Measurements from ENCODE around the gene GRIN3B.

GRIN3B gene

DNA sequence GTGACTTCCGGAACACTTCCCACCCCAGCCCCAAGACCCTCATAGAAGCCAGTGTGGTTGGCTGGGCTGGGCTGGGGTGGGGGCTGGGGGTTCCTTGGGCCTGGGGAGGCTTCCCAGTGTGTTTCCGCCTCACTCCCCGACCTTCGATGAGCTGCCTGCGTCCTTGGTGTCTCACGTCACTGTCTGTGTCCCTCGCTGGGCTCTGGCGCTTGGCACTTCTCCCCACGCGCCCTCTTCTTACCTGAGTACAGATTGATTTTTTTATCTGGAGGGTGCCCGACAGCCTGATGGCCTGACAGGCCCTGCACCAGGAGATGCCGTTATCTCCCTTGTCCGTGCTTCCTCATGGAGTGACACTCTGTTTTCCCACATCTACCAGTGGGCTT lies 7.6 kb upstream of the GRIN3B start:
- H3K27ac ChIP-seq (replicated peaks): no peak overlapping the region
- TF ChIP-seq, protein P1, sequence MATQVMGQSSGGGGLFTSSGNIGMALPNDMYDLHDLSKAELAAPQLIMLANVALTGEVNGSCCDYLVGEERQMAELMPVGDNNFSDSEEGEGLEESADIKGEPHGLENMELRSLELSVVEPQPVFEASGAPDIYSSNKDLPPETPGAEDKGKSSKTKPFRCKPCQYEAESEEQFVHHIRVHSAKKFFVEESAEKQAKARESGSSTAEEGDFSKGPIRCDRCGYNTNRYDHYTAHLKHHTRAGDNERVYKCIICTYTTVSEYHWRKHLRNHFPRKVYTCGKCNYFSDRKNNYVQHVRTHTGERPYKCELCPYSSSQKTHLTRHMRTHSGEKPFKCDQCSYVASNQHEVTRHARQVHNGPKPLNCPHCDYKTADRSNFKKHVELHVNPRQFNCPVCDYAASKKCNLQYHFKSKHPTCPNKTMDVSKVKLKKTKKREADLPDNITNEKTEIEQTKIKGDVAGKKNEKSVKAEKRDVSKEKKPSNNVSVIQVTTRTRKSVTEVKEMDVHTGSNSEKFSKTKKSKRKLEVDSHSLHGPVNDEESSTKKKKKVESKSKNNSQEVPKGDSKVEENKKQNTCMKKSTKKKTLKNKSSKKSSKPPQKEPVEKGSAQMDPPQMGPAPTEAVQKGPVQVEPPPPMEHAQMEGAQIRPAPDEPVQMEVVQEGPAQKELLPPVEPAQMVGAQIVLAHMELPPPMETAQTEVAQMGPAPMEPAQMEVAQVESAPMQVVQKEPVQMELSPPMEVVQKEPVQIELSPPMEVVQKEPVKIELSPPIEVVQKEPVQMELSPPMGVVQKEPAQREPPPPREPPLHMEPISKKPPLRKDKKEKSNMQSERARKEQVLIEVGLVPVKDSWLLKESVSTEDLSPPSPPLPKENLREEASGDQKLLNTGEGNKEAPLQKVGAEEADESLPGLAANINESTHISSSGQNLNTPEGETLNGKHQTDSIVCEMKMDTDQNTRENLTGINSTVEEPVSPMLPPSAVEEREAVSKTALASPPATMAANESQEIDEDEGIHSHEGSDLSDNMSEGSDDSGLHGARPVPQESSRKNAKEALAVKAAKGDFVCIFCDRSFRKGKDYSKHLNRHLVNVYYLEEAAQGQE (IDR thresholded peaks at IDR 0.05; ENCODE audit: insufficient replicate concordance, low read depth): no peak
- TF ChIP-seq CTCF (IDR thresholded peaks at IDR 0.05; ENCODE audit: insufficient read depth, low read length) (no peak), GABPA (IDR thresholded peaks at IDR 0.05; ENCODE audit: low read depth) (no peak), SPI1 (IDR thresholded peaks at IDR 0.05; ENCODE audit: borderline replicate concordance, low read depth) (no peak), POLR2AphosphoS5 (IDR thresholded peaks at IDR 0.05; ENCODE audit: low read depth) (no peak)
- H3K4me3 ChIP-seq (replicated peaks; ENCODE audit: insufficient read depth, low read length): no peak overlapping the region
- no peak for DNase-seq (ENCODE audit: low read depth in 1 of 2, low spot score in 1 of 2)
- peaks cover 15% of the 10 kb centered on the region for H3K27me3 ChIP-seq (ENCODE audit: insufficient read depth, poor library complexity, severe bottlenecking)

DNA sequence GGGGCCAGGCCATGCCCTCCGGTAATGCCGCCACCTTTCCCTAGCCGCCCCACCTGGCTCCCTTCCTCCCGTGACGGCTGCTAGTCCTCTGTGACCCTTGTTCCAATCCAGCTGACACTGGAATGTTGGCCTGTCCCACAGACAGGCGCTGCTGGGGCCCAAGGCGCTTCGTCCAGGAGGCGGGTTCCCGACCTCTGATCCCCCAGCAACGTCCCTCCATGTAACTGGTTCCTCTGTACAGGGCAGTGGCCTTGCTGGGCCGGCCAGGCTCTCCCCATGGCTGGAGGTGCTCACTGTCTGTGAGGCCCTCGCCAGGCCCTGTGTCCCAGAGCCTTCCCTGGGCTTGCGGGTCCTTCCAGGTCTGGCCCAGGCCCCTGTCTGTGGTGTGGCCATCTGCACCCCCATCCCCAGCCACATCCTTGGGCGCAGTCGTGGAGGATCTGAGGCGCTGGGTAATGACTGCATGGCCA lies 6.8 kb upstream of the GRIN3B start:
- H3K27me3 ChIP-seq (ENCODE audit: insufficient read depth, poor library complexity, severe bottlenecking): peaks cover 20% of the 10 kb centered on the region
- no peak overlapping the region for H3K4me3 ChIP-seq (replicated peaks; ENCODE audit: insufficient read depth, low read length)
- TF ChIP-seq CTCF (IDR thresholded peaks at IDR 0.05; ENCODE audit: insufficient read depth, low read length) (no peak), SPI1 (IDR thresholded peaks at IDR 0.05; ENCODE audit: borderline replicate concordance, low read depth) (no peak), POLR2AphosphoS5 (IDR thresholded peaks at IDR 0.05; ENCODE audit: low read depth) (no peak), GABPA (IDR thresholded peaks at IDR 0.05; ENCODE audit: low read depth) (no peak)
- TF ChIP-seq, protein P1 (IDR thresholded peaks at IDR 0.05; ENCODE audit: insufficient replicate concordance, low read depth): no peak
- no peak overlapping the region for H3K27ac ChIP-seq (replicated peaks)
- DNase-seq (ENCODE audit: low read depth in 1 of 2, low spot score in 1 of 2): no peak

GRCh38 chr19:993831-994393 lies 6.3 kb upstream of the GRIN3B start:
- H3K4me3 ChIP-seq (replicated peaks; ENCODE audit: insufficient read depth, low read length): no peak overlapping the region
- TF ChIP-seq CTCF (IDR thresholded peaks at IDR 0.05; ENCODE audit: insufficient read depth, low read length) (no peak), GABPA (IDR thresholded peaks at IDR 0.05; ENCODE audit: low read depth) (no peak), SPI1 (IDR thresholded peaks at IDR 0.05; ENCODE audit: borderline replicate concordance, low read depth) (no peak), POLR2AphosphoS5 (IDR thresholded peaks at IDR 0.05; ENCODE audit: low read depth) (no peak; the same call in 1 of the 2 replicates)
- TF ChIP-seq, protein P1 (IDR thresholded peaks at IDR 0.05; ENCODE audit: insufficient replicate concordance, low read depth): no peak
- no peak for DNase-seq (ENCODE audit: low read depth in 1 of 2, low spot score in 1 of 2)
- peaks cover 24% of the 10 kb centered on the region for H3K27me3 ChIP-seq (ENCODE audit: insufficient read depth, poor library complexity, severe bottlenecking)
- H3K27ac ChIP-seq (replicated peaks): no peak overlapping the region
